ENCODE data around the gene ZSWIM3.

- TF ChIP-seq CTCF (IDR thresholded peaks at IDR 0.05; ENCODE audit: extremely low read depth in 1 of 2, insufficient read depth in 1 of 2, low read depth in 1 of 2, low read length in 2 of 2) (no peak), GATA2 (IDR thresholded peaks at IDR 0.05; ENCODE audit: insufficient read depth, insufficient read length, low read depth, low read length) (no peak), POLR2AphosphoS5 (IDR thresholded peaks at IDR 0.05; ENCODE audit: insufficient read depth, low read depth, low read length) (no peak), POLR2A (IDR thresholded peaks at IDR 0.05; ENCODE audit: low read depth, low read length) (no peak), EZH2 (IDR thresholded peaks at IDR 0.05; ENCODE audit: borderline replicate concordance, low read depth, low read length, severe bottlenecking) (no peak), JUN (IDR thresholded peaks at IDR 0.05; ENCODE audit: borderline replicate concordance, insufficient read depth, insufficient read length, low read depth) (no peak), MAX (IDR thresholded peaks at IDR 0.05; ENCODE audit: insufficient read depth, insufficient read length) (no peak), FOS (IDR thresholded peaks at IDR 0.05; ENCODE audit: borderline replicate concordance, insufficient read depth, low read length) (no peak)
These were observed 25.7 kb downstream of the ZSWIM3 start for GRCh38 chr20:45883100-45883469.
